Tibial nerve (tissue), 4 donors: ENCODE results near the gene SETX.

Experiments
- CTCF ChIP-seq, 5 experiments: fragments of 200-600 bp in 3 of 5; fragments of 450-650 bp in 2 of 5; sonication (generic) in 3 of 5; IDR thresholded peaks; one replicate each; pipeline ENCODE4 v1.5.1; 2016 to 2019; ENCODE audit warnings: antibody characterized with exemption in 5 of 5, mild to moderate bottlenecking in 3 of 5, moderate library complexity in 2 of 5
- EP300 ChIP-seq, 2 donors: sonication (generic); formaldehyde crosslinking; IDR thresholded peaks; one replicate each; pipeline ENCODE4 v1.6.1; 2017; ENCODE audit warnings: antibody characterized with exemption in 2 of 2, mild to moderate bottlenecking in 1 of 2
- POLR2A ChIP-seq, 2 donors: fragments of 450-650 bp; IDR thresholded peaks; one replicate each; pipeline ENCODE4 v1.6.1; 2017; ENCODE audit warnings: antibody characterized with exemption in 2 of 2, mild to moderate bottlenecking in 2 of 2, moderate library complexity in 2 of 2

- TF ChIP-seq CTCF (IDR thresholded peaks at IDR 0.05) (no peak), EP300 (IDR thresholded peaks at IDR 0.05) (no peak), POLR2A (IDR thresholded peaks at IDR 0.05) (no peak)
These were observed 3.9 kb downstream of the SETX start for GRCh38 chr9:132350861-132351315.
